ENCODE data around the gene DYDC2.

GRCh38 chr10:80333983-80334382 is 22.6 kb upstream of the DYDC2 start:
- no peak for TF ChIP-seq EZH2 (IDR thresholded peaks at IDR 0.05; ENCODE audit: insufficient read depth, poor library complexity, severe bottlenecking)
- TF ChIP-seq EZH2phosphoT487 (IDR thresholded peaks at IDR 0.05; ENCODE audit: insufficient read depth, low read depth) = no peak
